GM19397 (cell line): ENCODE measurements around the gene CMIP.
A peak's percentile ranks its signal among the peaks of the same experiment; 100 is the strongest.
"Not testable (repeated sequence)": the region's sequence is repeated elsewhere in the genome, so short reads cannot be mapped to it uniquely, and the experiment has no call there.

ENCODE experiments used
- ATAC-seq: cut with Tn5 transposase; IDR thresholded peaks from one replicate; pipeline ENCODE4 v1.9.1; 2021; ENCODE audit warnings: mild to moderate bottlenecking, moderate library complexity; ENCODE audit not compliant: unreplicated experiment

CMIP gene

GRCh38 chr16:81421126-81421525, 23.5 kb upstream of the CMIP start:
- ATAC-seq, result no peak

GRCh38 chr16:81421536-81421935, 23.1 kb upstream of the CMIP start:
- no peak for ATAC-seq

DNA sequence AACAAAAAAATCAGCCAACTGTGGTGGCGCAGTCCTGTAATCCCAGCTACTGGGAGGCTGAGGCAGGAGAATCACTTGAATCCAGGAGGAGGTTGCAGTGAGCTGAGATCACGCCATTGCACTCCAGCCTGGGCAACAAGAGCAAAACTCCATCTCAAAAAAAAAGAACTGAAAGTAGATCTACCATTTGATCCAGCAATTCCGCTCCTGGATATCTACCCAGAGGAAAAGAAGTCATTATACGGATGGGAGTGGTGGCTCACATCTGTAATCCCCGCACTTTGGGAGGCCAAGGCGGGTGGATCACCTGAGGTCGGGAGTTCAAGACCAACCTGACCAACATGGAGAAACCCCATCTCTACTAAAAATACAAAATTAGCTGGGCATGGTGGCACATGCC, 22.5 kb upstream of the CMIP start:
- ATAC-seq, result not testable (repeated sequence)

DNA sequence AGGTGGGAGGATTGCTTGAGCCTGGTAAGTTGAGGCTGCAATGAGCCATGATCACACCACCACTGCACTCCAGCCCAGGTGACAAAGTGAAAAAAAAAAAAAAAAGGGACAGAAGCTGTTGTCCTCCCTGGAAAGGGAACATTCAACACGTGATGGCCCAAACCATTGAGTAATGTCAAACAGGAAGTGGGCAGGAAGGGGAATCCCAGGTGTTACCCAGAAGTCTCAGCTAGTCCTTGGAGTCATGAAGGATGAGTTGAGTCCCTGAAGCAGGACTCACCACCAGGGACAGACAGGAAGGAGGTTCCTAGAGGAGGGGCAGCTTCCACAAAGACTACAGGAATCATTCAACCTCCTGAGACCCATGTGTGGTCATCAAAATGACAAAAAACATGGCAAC, 19.8 kb upstream of the CMIP start:
- ATAC-seq, result no peak

DNA sequence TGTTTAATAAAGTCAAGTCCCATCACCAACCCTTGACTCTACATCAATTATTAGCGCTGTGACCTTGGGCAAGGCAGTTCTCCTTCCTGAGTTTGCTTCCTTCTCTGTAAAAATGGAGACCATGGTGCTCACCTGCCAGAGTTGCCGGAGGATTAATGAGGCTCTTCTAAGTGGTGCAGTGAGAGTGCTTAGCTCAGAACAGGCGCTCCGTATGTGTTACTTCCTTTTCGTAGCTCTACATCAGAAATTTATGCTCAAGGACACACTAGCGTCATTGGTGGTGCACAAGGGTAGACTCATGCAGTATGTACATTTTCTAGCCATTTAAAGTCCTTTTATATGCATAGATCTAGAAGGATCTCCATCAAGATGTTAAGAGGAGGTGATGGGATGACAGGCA, 17.4 kb upstream of the CMIP start:
- no peak for ATAC-seq

DNA sequence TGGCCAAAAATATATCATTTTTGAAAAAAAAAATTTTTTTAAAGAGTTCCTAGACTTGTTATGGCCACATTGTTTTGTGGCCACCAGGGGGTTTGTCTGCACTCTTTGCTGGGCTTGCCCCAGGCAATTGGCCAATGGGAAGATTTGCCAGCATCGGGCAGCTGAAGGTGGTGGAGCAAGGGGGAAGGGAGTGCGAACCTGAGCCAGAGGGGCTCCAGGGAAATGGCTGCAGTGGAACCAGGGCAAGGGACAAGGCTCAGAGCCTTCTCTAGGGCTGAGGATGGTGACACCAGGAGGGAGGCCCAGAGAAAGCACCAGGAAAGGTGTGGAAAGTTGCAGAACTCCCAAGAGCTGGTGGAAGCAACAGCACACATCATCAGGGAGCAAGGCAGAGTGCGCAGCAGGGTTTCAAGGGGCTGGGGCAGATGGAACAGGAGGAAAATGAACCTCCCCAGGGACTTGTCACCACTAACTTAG, 15.5 kb upstream of the CMIP start:
- no peak for ATAC-seq

DNA sequence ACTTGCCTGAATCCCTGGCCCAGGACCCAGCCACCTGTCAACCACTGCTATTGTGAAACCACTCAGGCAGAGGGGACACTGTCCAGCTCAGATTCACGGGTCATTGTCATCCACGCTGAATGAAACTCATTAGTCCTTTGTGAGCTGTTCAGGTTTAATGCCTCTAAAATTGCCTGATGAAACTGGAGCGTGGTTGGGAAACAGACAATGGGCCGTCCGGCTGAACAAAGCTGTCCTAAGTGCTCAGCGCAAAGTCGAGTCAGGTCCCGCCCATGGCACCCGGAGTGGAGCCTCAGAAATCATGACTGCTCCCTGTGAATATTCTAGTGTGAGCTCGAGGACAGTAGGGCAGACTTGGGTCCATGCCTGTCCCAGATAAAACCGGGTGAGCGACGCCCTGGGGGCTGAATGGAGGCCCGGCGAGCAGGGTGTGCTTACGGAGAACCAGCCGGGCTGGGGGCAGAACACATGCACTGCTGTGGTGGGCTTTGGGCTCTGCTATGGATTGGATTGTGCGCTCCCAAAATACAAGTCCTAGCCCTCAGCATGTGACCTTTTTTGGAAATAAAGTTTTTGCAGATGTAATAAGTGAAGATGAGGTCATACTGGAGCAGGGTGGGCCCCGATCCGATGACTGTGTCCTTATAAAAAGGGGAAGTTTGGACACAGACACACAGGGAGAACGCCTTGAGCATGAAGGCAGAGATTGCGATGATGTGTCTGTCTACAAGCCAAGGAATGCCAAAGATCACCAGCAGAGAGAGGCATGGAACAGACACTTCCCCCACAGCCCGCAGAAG, 12.9 kb upstream of the CMIP start:
- ATAC-seq, result peak; percentile 43

- no peak for ATAC-seq
These were observed 11.6 kb upstream of the CMIP start for GRCh38 chr16:81432937-81433557.

GRCh38 chr16:81435103-81435502, 9.5 kb upstream of the CMIP start:
- ATAC-seq, result no peak

GRCh38 chr16:81435567-81435966, 9.0 kb upstream of the CMIP start:
- no peak for ATAC-seq

DNA sequence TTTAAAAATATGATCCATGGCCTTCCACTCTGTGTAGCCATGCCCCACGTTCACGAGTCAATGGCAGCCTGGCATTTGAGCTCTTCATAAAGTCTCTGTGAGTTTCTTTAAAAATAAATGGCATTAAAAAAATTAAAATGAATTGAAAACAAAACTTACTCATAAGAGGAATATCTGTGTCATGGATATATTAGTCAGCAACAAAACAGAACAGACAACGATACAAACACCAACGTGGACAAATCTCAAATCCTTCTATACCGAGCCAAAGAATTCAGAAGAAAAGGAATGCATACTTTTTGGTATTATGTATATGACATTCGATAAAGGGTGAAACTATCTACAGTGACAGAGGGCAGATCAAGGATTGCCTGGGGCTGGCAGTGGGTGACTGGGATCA, 8.2 kb upstream of the CMIP start:
- no peak for ATAC-seq

DNA sequence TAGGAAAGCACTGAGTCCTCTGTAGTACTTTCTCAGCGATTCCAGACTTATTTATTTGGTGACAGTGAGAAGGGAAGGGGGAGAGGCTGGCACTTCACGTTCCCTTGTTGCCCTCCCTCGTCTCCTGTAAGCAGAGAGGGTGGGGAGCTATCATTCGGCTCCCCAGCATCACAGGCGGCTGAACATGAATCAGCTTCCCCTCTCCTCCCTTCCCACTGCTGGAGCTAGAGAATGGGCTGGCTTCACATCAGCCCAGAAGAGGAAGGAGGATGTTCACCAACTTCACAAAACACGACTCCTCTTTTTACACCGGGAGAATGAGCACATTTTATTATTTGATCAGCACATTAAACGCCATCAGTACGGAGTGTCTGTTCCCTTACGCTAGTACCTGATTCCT, 6.7 kb upstream of the CMIP start:
- no peak for ATAC-seq

DNA sequence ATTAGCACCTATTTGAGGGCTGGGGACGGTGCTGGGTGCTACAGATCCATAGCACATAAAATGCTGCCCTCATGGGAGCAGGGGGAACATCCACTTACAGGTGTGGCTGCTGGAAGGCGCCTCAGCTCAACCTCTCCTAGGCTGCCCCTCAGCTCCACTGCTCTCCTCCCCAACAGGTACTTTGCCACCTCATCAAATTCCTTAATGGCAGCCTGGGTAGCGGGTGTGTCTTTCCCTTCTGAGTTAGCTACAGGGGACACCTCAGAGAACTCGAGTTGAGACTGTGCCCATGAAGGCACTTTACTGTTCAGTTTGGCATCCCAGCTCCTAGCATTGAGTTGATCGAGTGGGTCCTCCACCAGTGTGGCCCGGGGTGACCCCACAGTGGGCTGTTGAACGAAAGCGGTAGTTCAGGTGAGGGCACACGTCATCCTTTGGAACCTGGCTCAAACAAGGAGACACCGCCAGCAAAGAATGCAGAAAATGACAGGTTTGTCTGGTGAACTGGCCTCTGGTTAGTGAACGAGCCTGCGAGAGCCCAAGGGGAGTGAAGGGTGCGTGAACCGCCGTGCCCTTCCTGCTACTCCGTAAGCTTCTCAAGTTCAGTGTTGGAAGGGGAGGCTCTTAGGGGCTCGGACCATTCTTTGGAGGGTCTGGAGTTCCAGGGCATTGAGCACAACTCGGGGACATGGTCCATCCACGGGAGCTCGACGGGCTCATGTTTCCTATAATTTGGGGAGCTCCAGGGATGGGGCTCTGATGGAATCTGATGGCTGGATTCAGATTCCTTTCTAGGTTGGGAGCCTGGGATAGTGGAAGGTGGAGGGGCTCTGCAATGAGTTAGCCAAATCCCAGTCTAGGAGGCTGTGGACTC, 3.5 kb upstream of the CMIP start:
- ATAC-seq, result no peak

DNA sequence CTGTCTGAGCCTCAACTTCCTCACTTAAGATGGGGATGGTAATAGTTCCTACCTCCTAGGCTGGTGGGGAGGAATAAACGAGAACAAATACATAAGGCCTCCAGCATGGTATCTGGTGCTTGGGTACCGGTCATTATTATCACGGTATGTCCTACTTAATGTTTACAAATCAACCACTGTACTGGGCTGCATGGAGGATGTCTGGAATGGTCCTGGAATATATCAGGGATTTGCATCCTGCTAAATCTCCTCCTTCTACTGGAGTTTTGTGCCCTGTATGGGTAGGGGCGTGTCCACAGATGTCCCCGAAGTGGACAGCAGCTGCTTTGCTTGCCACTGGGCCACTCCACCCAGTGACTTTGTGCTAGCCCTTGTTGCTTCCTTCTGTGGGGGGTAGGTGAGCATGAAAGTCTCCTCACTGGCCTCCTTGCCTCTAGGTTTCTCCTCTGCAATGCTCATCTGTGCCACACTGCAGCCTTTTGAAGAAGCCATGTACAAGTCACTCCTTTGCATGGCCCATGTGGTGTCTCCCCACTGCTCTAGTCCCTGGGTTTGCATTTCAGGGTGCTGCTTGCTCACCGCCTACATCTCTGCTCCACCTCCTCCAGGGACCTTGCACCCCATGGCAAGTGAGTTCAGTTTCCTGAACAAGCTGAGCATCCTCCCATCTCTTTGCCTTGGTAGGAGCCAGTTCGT, 2.2 kb upstream of the CMIP start:
- no peak for ATAC-seq

- ATAC-seq, result no peak
These were observed 1.5 kb upstream of the CMIP start for GRCh38 chr16:81442916-81443687.

- ATAC-seq, result no peak
These were observed 740 bp upstream of the CMIP start for GRCh38 chr16:81443688-81444447.

GRCh38 chr16:81445143-81445961, 744 bp downstream of the CMIP start:
- peak; percentile 23 for ATAC-seq
